ENCODE data around the gene DNAJB12.
A peak's percentile ranks its signal among the peaks of the same experiment; 100 is the strongest.
"Not testable (repeated sequence)": the region's sequence is repeated elsewhere in the genome, so short reads cannot be mapped to it uniquely, and the experiment has no call there.

Gene DNAJB12

GRCh38 chr10:72354356-72355213 is at the start of gene DNAJB12:
DNAJB12 (minus strand) TSS chr10:72354919; CDS start chr10:72354897, 22 bp downstream.
- Mint-ChIP-seq H3K27me3 (no peaks in the 10 kb centered on the region), H3K9me3 (no peaks in the 10 kb centered on the region), H3K27ac (peak within 1 kb of the TSS; percentile 98), H3K36me3 (ENCODE audit: low read depth) (peaks cover 19% of the 10 kb centered on the region), H3K4me1 (ENCODE audit: low read depth) (peaks cover 38% of the 10 kb centered on the region), H3K4me3 (peak within 1 kb of the TSS; percentile 96)

- H3K27ac Mint-ChIP-seq; H3K9me3 Mint-ChIP-seq; H3K4me1 Mint-ChIP-seq (ENCODE audit: low read depth); H3K27me3 Mint-ChIP-seq; H3K4me3 Mint-ChIP-seq: not testable (repeated sequence)
- peaks cover 14% of the 10 kb centered on the region for H3K36me3 Mint-ChIP-seq (ENCODE audit: low read depth)
These were observed 40.9 kb upstream of the DNAJB12 start for GRCh38 chr10:72395581-72395980.

- no peaks in the 10 kb centered on the region for H3K36me3 Mint-ChIP-seq (ENCODE audit: low read depth)
- no peaks in the 10 kb centered on the region for H3K27me3 Mint-ChIP-seq
- no peaks in the 10 kb centered on the region for H3K4me1 Mint-ChIP-seq (ENCODE audit: low read depth)
These were observed 37.9 kb upstream of the DNAJB12 start for GRCh38 chr10:72392571-72392970.

DNA sequence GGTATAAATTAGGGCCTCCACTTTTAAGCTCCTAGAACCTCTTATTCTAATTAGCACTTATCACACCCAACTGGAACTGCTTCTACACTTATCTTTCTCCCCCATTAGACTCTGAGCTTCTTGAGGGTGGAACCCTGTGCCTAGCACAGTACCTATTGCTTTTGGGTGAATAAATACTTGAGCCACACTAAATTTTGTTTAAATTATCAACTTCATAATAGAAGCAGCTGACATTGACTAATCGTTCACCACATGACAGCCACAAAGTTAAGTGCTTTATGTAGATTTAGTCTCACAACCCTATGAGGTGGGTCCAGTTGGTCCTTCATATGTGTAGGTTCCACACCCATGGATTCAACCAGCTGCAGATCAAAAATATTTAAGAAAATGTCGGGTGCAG is 36.0 kb upstream of the DNAJB12 start:
- Mint-ChIP-seq H3K27ac (no peak overlapping the region), H3K4me1 (ENCODE audit: low read depth) (no peaks in the 10 kb centered on the region), H3K27me3 (no peaks in the 10 kb centered on the region), H3K4me3 (no peak overlapping the region), H3K36me3 (ENCODE audit: low read depth) (no peaks in the 10 kb centered on the region), H3K9me3 (no peaks in the 10 kb centered on the region)

More at GRCh38 chr10:72392571-72392970, 37.9 kb upstream of the DNAJB12 start:
- Mint-ChIP-seq H3K27ac (no peak overlapping the region), H3K4me3 (no peak overlapping the region), H3K9me3 (no peaks in the 10 kb centered on the region)

GRCh38 chr10:72389716-72390115 is 35.0 kb upstream of the DNAJB12 start:
- no peaks in the 10 kb centered on the region for H3K9me3 Mint-ChIP-seq
- H3K4me1 Mint-ChIP-seq (ENCODE audit: low read depth), result no peaks in the 10 kb centered on the region
- no peaks in the 10 kb centered on the region for H3K36me3 Mint-ChIP-seq (ENCODE audit: low read depth)
- H3K4me3 Mint-ChIP-seq, result no peak overlapping the region
- H3K27ac Mint-ChIP-seq, result no peak overlapping the region
- no peaks in the 10 kb centered on the region for H3K27me3 Mint-ChIP-seq

GRCh38 chr10:72389014-72389413 is 34.3 kb upstream of the DNAJB12 start:
- Mint-ChIP-seq H3K4me3 (no peak overlapping the region), H3K4me1 (ENCODE audit: low read depth) (no peaks in the 10 kb centered on the region), H3K9me3 (no peaks in the 10 kb centered on the region), H3K27me3 (no peaks in the 10 kb centered on the region), H3K27ac (no peak overlapping the region), H3K36me3 (ENCODE audit: low read depth) (no peaks in the 10 kb centered on the region)

DNA sequence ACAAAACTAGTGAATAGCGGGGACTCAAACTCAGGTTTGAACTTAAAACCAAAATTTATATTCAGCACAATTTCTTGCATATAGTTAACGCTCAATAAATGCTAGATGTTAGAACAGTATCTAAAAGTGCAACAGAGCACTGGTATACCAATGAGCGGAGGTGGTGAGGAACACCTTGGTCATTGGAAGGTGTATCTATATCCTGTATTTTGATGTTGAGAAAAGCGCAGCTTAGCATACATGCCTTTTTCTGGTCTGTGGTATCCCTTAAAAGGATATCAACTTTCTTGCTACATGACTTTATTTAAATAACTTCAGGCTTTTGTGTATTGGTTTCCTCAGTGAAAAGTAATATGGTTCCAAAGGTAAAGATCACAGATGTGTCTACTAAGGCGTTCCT is 33.3 kb upstream of the DNAJB12 start:
- H3K27me3 Mint-ChIP-seq, result no peaks in the 10 kb centered on the region
- H3K36me3 Mint-ChIP-seq (ENCODE audit: low read depth), result no peaks in the 10 kb centered on the region
- H3K9me3 Mint-ChIP-seq, result no peaks in the 10 kb centered on the region
- H3K27ac Mint-ChIP-seq, result no peak overlapping the region
- H3K4me1 Mint-ChIP-seq (ENCODE audit: low read depth), result no peaks in the 10 kb centered on the region
- no peak overlapping the region for H3K4me3 Mint-ChIP-seq

DNA sequence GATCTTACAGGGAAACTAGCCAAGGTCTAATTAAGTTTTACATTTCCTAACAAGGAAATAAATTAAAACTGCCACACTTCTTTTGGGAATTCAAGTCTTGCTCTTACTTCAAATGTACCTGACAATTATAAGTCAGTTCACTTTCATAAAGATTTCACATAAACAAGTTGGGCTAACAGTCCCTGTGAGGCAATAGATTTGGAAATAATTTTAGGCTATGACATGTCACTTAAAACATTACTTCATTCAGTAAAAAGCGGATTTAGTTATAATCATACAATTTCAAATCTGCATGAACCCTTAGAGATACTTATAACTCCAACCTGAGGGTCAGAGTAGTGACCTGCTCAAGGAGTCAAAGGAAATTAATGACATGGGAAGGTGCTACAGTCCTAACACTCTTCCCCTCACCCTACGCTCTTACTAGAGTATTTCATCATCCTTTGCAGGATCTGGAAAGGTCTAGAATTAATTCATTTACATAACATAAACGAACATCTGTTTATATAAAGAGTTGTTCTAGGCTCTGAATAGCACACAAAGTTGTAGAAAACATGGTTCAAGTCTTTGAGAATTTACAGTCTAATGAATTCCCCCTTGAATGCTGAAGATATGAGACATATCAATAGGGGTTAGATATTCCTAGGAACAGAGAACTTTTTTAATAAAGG is 32.3 kb upstream of the DNAJB12 start:
- no peak overlapping the region for H3K4me3 Mint-ChIP-seq
- no peaks in the 10 kb centered on the region for H3K27me3 Mint-ChIP-seq
- no peaks in the 10 kb centered on the region for H3K4me1 Mint-ChIP-seq (ENCODE audit: low read depth)
- peak overlapping the region; percentile 23 for H3K27ac Mint-ChIP-seq
- H3K9me3 Mint-ChIP-seq, result no peaks in the 10 kb centered on the region
- no peaks in the 10 kb centered on the region for H3K36me3 Mint-ChIP-seq (ENCODE audit: low read depth)

DNA sequence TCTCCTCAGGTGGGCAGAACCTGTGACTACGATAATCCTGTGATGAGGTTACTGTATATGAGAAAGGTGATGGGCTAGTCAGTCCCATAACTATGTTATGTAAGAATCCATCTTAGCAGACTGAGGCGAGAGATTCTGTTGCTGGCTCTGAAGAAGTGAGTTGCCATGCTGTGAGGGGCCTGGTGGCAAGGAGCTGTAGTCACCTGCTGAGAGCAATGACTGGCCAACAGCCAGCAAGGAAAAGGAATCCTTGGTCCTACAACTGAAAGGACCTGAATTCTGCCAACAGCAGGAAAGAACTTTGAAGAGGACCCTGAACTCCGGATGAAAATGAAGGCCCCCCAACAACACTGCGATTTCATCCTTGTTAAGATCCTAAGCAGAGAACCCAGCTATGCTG is 31.0 kb upstream of the DNAJB12 start:
- no peak overlapping the region for H3K27ac Mint-ChIP-seq
- H3K36me3 Mint-ChIP-seq (ENCODE audit: low read depth), result no peaks in the 10 kb centered on the region
- no peak overlapping the region for H3K4me3 Mint-ChIP-seq
- no peaks in the 10 kb centered on the region for H3K9me3 Mint-ChIP-seq
- H3K27me3 Mint-ChIP-seq, result no peaks in the 10 kb centered on the region
- H3K4me1 Mint-ChIP-seq (ENCODE audit: low read depth), result no peaks in the 10 kb centered on the region

DNA sequence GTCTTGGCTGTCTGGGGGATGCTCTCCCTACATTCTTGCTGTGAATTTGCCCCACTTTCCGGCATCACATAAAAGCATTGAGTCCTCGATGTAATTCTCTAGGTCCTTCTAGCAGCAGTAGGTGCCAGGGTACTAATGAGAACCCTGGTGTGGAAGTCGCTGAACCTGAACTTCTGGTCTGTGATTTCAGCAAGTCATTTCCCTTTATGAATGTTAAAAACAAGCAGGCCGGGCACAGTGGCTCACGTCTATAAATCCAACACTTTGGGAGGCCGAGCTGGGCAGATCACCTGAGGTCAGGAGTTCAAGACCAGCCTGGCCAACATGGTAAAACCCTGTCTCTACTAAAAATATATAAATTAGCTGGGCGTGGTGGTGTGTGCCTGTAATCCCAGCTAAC is 30.3 kb upstream of the DNAJB12 start:
- H3K27ac Mint-ChIP-seq; H3K36me3 Mint-ChIP-seq (ENCODE audit: low read depth); H3K9me3 Mint-ChIP-seq; H3K27me3 Mint-ChIP-seq; H3K4me3 Mint-ChIP-seq; H3K4me1 Mint-ChIP-seq (ENCODE audit: low read depth): not testable (repeated sequence)

DNA sequence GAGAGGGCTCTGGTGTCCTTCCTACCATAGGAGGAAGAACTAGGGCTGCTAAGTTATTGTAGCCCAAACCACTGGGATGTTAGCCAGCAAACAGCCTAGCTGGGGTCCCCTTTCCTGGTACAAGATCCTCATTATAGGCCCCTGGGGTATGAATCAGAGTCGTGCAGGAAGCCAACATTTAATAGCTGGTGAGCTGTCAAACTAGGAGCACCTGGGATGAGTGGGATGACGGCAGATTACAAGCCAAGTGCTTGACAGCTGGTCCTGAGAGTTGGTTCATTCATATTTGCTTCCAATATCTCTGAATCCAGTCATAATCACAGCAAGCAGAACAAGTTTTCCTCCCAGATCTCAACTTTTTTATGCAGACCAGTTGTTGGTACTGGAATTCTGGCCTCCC is 25.1 kb upstream of the DNAJB12 start:
- Mint-ChIP-seq H3K4me3 (no peak overlapping the region), H3K9me3 (no peaks in the 10 kb centered on the region), H3K36me3 (ENCODE audit: low read depth) (no peaks in the 10 kb centered on the region), H3K27ac (no peak overlapping the region), H3K4me1 (ENCODE audit: low read depth) (no peaks in the 10 kb centered on the region), H3K27me3 (no peaks in the 10 kb centered on the region)

DNA sequence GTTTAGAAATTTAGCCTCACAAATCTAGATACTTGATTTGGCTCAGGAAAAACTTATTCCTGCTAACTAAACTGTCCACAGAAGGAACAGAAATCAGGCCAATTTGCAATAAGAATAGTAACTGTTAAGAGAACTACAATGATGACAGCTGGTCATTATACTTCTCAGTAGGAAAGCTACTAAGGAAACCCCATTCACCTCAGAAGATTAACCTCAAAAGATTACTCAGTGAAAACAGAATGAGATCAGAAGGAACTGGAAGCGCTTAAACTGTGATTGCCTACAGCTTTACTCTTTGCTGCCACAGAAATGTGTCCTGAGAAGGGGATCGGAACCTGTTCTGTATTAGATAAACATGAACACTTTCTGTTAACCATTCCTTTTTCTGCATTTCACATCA is 24.3 kb upstream of the DNAJB12 start:
- Mint-ChIP-seq H3K4me1 (ENCODE audit: low read depth) (no peaks in the 10 kb centered on the region), H3K9me3 (no peaks in the 10 kb centered on the region), H3K36me3 (ENCODE audit: low read depth) (no peaks in the 10 kb centered on the region), H3K27me3 (no peaks in the 10 kb centered on the region), H3K4me3 (no peak overlapping the region), H3K27ac (no peak overlapping the region)

DNA sequence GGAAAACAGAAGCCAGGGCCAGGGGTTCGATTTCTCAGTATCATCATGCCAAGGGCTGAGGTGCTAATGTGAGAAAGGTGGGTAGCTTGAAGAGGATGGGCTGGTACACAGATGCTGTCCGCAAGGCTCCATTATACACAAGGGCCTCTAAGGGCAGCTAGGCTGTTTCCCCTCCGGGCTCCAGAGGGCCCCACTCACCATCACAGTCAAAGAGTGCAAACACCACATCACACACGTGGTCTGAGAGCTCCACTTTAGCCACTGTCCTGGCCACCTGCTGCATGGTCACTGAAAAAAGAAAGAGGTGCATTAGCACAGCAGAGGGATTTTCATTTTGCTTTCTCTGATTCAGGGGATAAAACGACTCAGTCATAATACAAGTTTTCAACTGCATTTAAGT is 20.9 kb upstream of the DNAJB12 start:
- peaks cover 4% of the 10 kb centered on the region for H3K36me3 Mint-ChIP-seq (ENCODE audit: low read depth)
- H3K27me3 Mint-ChIP-seq, result no peaks in the 10 kb centered on the region

GRCh38 chr10:72375173-72375572 is 20.5 kb upstream of the DNAJB12 start:
- Mint-ChIP-seq H3K4me1 (ENCODE audit: low read depth) (peaks cover 6% of the 10 kb centered on the region), H3K9me3 (no peaks in the 10 kb centered on the region), H3K27ac (no peak overlapping the region), H3K36me3 (ENCODE audit: low read depth) (peaks cover 4% of the 10 kb centered on the region), H3K27me3 (no peaks in the 10 kb centered on the region), H3K4me3 (no peak overlapping the region)

More for the DNA sequence above, 20.9 kb upstream of the DNAJB12 start:
- H3K9me3 Mint-ChIP-seq, result no peaks in the 10 kb centered on the region
- H3K4me1 Mint-ChIP-seq (ENCODE audit: low read depth), result peaks cover 1% of the 10 kb centered on the region
- no peak overlapping the region for H3K4me3 Mint-ChIP-seq
- H3K27ac Mint-ChIP-seq, result no peak overlapping the region

GRCh38 chr10:72370201-72370722 is 15.5 kb upstream of the DNAJB12 start:
- Mint-ChIP-seq H3K9me3 (no peaks in the 10 kb centered on the region), H3K36me3 (ENCODE audit: low read depth) (peaks cover 10% of the 10 kb centered on the region), H3K27ac (peak overlapping the region; percentile 67), H3K4me1 (ENCODE audit: low read depth) (peaks cover 10% of the 10 kb centered on the region), H3K27me3 (no peaks in the 10 kb centered on the region), H3K4me3 (no peak overlapping the region)

Measured in stimulated activated naive CD8-positive, alpha-beta T cell treated with anti-CD3 and anti-CD28 coated beads, Interleukin-15, Interleukin-2, amounts not matched to agents 100 ng/mL and 50 ng/mL, for 24 hours (primary cell).